ENCODE data around the gene APBA3. TPM values are rescaled to one million over a fixed set of nuclear protein-coding genes. Genes with fewer than 3 reads are reported as not detected.

Gene APBA3
- total and polyA plus RNA-seq, 2 of the 4 experiments (the other 2 are of a cell fraction), result 9.5 to 18.4 TPM

- Histone ChIP-seq H2AK9ac (replicated peaks; ENCODE audit: low read depth, low read length, poor library complexity) (no peak overlapping the region), H3K9me1 (ENCODE audit: insufficient read depth, low read length) (no peaks in the 10 kb centered on the region), H3K56ac (ENCODE audit: extremely low read depth, insufficient read depth, low read length) (no peak overlapping the region), H3K4ac (ENCODE audit: low read depth, low read length) (no peak overlapping the region), H3K9me3 (ENCODE audit: control insufficient read depth, insufficient read depth, low read length) (no peaks in the 10 kb centered on the region), H2BK20ac (ENCODE audit: low read depth, low read length) (no peak overlapping the region), H3K27me3 (ENCODE audit: control insufficient read depth, insufficient read depth, low read length) (peaks cover 38% of the 10 kb centered on the region), H4K91ac (ENCODE audit: insufficient read depth, low read depth, low read length) (no peak overlapping the region), H3K4me2 (ENCODE audit: low read depth, low read length) (no peak overlapping the region), H2BK15ac (ENCODE audit: low read depth, low read length) (no peak overlapping the region), H3K27ac (ENCODE audit: insufficient read depth, low read length) (no peak overlapping the region), H3K4me3 (ENCODE audit: insufficient read depth, low read depth, low read length) (no peak overlapping the region), H3K9ac (ENCODE audit: low read depth, low read length) (no peak overlapping the region), H3K4me1 (ENCODE audit: control insufficient read depth, insufficient read depth, low read length) (no peaks in the 10 kb centered on the region), H2BK5ac (ENCODE audit: low read depth, low read length, poor library complexity, severe bottlenecking) (no peak overlapping the region), H2AK5ac (ENCODE audit: low read depth, low read length) (no peak overlapping the region), H2AFZ (replicated peaks; ENCODE audit: low read length, poor library complexity) (peak overlapping the region; percentile 75), H3K79me1 (ENCODE audit: low read depth in 1 of 2, low read length in 2 of 2) (no peaks in the 10 kb centered on the region), H3K36me3 (ENCODE audit: control insufficient read depth, insufficient read depth, low read length) (no peaks in the 10 kb centered on the region), H2BK120ac (ENCODE audit: low read depth, low read length) (no peak overlapping the region), H3K18ac (ENCODE audit: low read depth, low read length) (no peak overlapping the region), H4K5ac (ENCODE audit: low read depth, low read length) (no peak overlapping the region), H4K8ac (ENCODE audit: low read depth in 2 of 2, low read length in 2 of 2) (no peak overlapping the region), H3K14ac (replicated peaks; ENCODE audit: low read depth, low read length) (no peak overlapping the region), H3K23ac (ENCODE audit: low read depth, low read length) (no peak overlapping the region; the same call in 1 of the 2 replicates), H4K20me1 (ENCODE audit: insufficient read depth, low read length) (no peaks in the 10 kb centered on the region)
- dilution Hi-C loops (cut with HindIII; ENCODE audit: low sequenced_read_pairs, unreplicated experiment) (no loop called here), intact Hi-C loops (cut with micrococcal nuclease) (no loop called here), in situ Hi-C loops (cut with MboI; ENCODE audit: low sequenced_read_pairs) (no loop called here)
- CTCF ChIA-PET, result no interaction called here
- TF ChIP-seq MAZ (IDR thresholded peaks at IDR 0.05; ENCODE audit: borderline replicate concordance, low read depth, low read length) (no peak), NFE2L2 (IDR thresholded peaks at IDR 0.05; ENCODE audit: low read depth, low read length) (no peak), FOS (IDR thresholded peaks at IDR 0.05; ENCODE audit: low read depth, low read length) (no peak), BHLHE40 (IDR thresholded peaks at IDR 0.05; ENCODE audit: low read depth, low read length) (no peak), RAD21 (IDR thresholded peaks at IDR 0.05; ENCODE audit: low read length) (no peak), MXI1 (IDR thresholded peaks at IDR 0.05; ENCODE audit: borderline replicate concordance, low read depth, low read length) (no peak), CTCF (conservative IDR thresholded peaks at IDR 0.05; ENCODE audit: low read depth, low read length) (no peak), CHD1 (IDR thresholded peaks at IDR 0.05; ENCODE audit: low read depth, low read length) (no peak), MAFK (IDR thresholded peaks at IDR 0.05; ENCODE audit: low read depth, low read length) (no peak), POLR2A (IDR thresholded peaks at IDR 0.05; ENCODE audit: low read depth, low read length) (no peak), CEBPB (IDR thresholded peaks at IDR 0.05; ENCODE audit: low read depth, low read length) (no peak), USF2 (IDR thresholded peaks at IDR 0.05; ENCODE audit: low read depth, low read length) (no peak), SMC3 (IDR thresholded peaks at IDR 0.05; ENCODE audit: low read depth, low read length) (no peak)
- no peak for ATAC-seq (ENCODE audit: low read depth)
- 0% methylated on average over 9 of the region's 26 CpGs; no CpG with 5 or more reads in 1 of the 2 experiments for WGBS, 2 experiments (ENCODE audit: extremely low coverage in 2 of 2, insufficient read length in 1 of 2)
- no peak for DNase-seq
- BruUV-seq (replicated peaks), result no TSS peak
- POLR2A ChIA-PET (ENCODE audit: unreplicated experiment), result no interaction called here
Measured at GRCh38 chr19:3721887-3722442, 39.5 kb downstream of the APBA3 start.
